ENCODE results near the gene ZNF664.

The ZNF664 gene

GRCh38 chr12:123954647-123955350 is 18.2 kb upstream of the ZNF664 start:
- H3K4me3 ChIP-seq = no peak overlapping the region

GRCh38 chr12:123956249-123956648 is 16.8 kb upstream of the ZNF664 start:
- Histone ChIP-seq H3K27ac (no peak overlapping the region), H3K4me3 (no peak overlapping the region)

More at GRCh38 chr12:123954647-123955350, 18.2 kb upstream of the ZNF664 start:
- H3K27ac ChIP-seq = no peak overlapping the region

GRCh38 chr12:123957196-123957595 is 15.8 kb upstream of the ZNF664 start:
- H3K27ac ChIP-seq = no peak overlapping the region
- no peak overlapping the region for H3K4me3 ChIP-seq

- no peak overlapping the region for H3K27ac ChIP-seq
- no peak overlapping the region for H3K4me3 ChIP-seq
Observed at GRCh38 chr12:123958462-123958861, 14.6 kb upstream of the ZNF664 start.

GRCh38 chr12:123958876-123959275 is 14.1 kb upstream of the ZNF664 start:
- H3K4me3 ChIP-seq = no peak overlapping the region
- no peak overlapping the region for H3K27ac ChIP-seq

- Histone ChIP-seq H3K27ac (no peak overlapping the region), H3K4me3 (no peak overlapping the region)
Observed at GRCh38 chr12:123960029-123960735, 12.8 kb upstream of the ZNF664 start.

- H3K4me3 ChIP-seq = no peak overlapping the region
- no peak overlapping the region for H3K27ac ChIP-seq
Observed at GRCh38 chr12:123960856-123961255, 12.2 kb upstream of the ZNF664 start.

GRCh38 chr12:123961585-123962345 is 11.2 kb upstream of the ZNF664 start:
- no peak overlapping the region for H3K27ac ChIP-seq
- no peak overlapping the region for H3K4me3 ChIP-seq

GRCh38 chr12:123962513-123962912 is 10.5 kb upstream of the ZNF664 start:
- Histone ChIP-seq H3K4me3 (no peak overlapping the region), H3K27ac (no peak overlapping the region)

GRCh38 chr12:123963821-123964220 is 9.2 kb upstream of the ZNF664 start:
- no peak overlapping the region for H3K27ac ChIP-seq

GRCh38 chr12:123965382-123965781 is 7.6 kb upstream of the ZNF664 start:
- Histone ChIP-seq H3K4me3 (no peak overlapping the region), H3K27ac (no peak overlapping the region)

More at GRCh38 chr12:123963821-123964220, 9.2 kb upstream of the ZNF664 start:
- no peak overlapping the region for H3K4me3 ChIP-seq

- H3K27ac ChIP-seq = no peak overlapping the region
- H3K4me3 ChIP-seq = no peak overlapping the region
Observed at GRCh38 chr12:123966596-123966995, 6.4 kb upstream of the ZNF664 start.

- H3K4me3 ChIP-seq = no peak overlapping the region
- H3K27ac ChIP-seq = peak overlapping the region in 1 of 21 experiments; percentile 2
Observed at GRCh38 chr12:123967121-123967586, 5.9 kb upstream of the ZNF664 start.

- Histone ChIP-seq H3K27ac (peak overlapping the region in 16 of 21 experiments; percentile 82 to 97 (median 89)), H3K4me3 (peak overlapping the region; percentile 75 to 98 (median 93))
Observed at GRCh38 chr12:123971449-123971769, 1.6 kb upstream of the ZNF664 start.

- Histone ChIP-seq H3K4me3 (peak overlapping the region; percentile 75 to 98 (median 93)), H3K27ac (peak overlapping the region; percentile 50 to 97 (median 88))
Observed at GRCh38 chr12:123971770-123972456, 1.1 kb upstream of the ZNF664 start.

- Histone ChIP-seq H3K27ac (peak overlapping the region in 20 of 21 experiments; percentile 26 to 97 (median 82)), H3K4me3 (peak overlapping the region; percentile 75 to 98 (median 93))
Observed at GRCh38 chr12:123973552-123974341, 732 bp downstream of the ZNF664 start.

GRCh38 chr12:123976227-123976826 is 3.3 kb downstream of the ZNF664 start:
- Histone ChIP-seq H3K27ac (no peak overlapping the region), H3K4me3 (no peak overlapping the region)

- no peak overlapping the region for H3K27ac ChIP-seq
- H3K4me3 ChIP-seq = no peak overlapping the region
Observed at GRCh38 chr12:123979566-123979965, 6.6 kb downstream of the ZNF664 start.

- H3K27ac ChIP-seq = no peak overlapping the region
- no peak overlapping the region for H3K4me3 ChIP-seq
Observed at GRCh38 chr12:123982269-123982668, 9.3 kb downstream of the ZNF664 start.

Data from skin epidermis (tissue), 12 donors.